ENCODE results near the gene CRYM.

CRYM gene

GRCh38 chr16:21242756-21243155 lies 35.3 kb downstream of the CRYM start:
- DNase-seq, result no peak

- DNase-seq, result no peak
Measured at GRCh38 chr16:21239646-21240045, 38.4 kb downstream of the CRYM start.

- DNase-seq, result no peak
Measured at GRCh38 chr16:21236831-21237230, 41.3 kb downstream of the CRYM start.

- DNase-seq, result no peak
Measured at GRCh38 chr16:21235199-21235585, 42.9 kb downstream of the CRYM start.

- no peak for DNase-seq
Measured at GRCh38 chr16:21233521-21234150, 44.5 kb downstream of the CRYM start, which contains the start of gene ANKS4B. Gene ANKS4B, plus strand, starts transcription at chr16:21233699. Its CDS starts 39 bp downstream, at chr16:21233738.

- no peak for DNase-seq
Measured at GRCh38 chr16:21233045-21233520, 45.0 kb downstream of the CRYM start.

- no peak for DNase-seq
Measured at GRCh38 chr16:21228361-21228872, 49.7 kb downstream of the CRYM start.

GRCh38 chr16:21227866-21228265 lies 50.2 kb downstream of the CRYM start:
- no peak for DNase-seq

- DNase-seq, result no peak
Measured at GRCh38 chr16:21226749-21227148, 51.3 kb downstream of the CRYM start.

GRCh38 chr16:21224800-21225199 lies 53.3 kb downstream of the CRYM start:
- DNase-seq, result no peak

GRCh38 chr16:21223787-21224186 lies 54.3 kb downstream of the CRYM start:
- no peak for DNase-seq

- DNase-seq, result no peak
Measured at GRCh38 chr16:21222495-21223337, 55.4 kb downstream of the CRYM start.

- no peak for DNase-seq
Measured at GRCh38 chr16:21219551-21219950, 58.5 kb downstream of the CRYM start.

- no peak for DNase-seq
Measured at GRCh38 chr16:21218153-21218552, 59.9 kb downstream of the CRYM start.

- no peak for DNase-seq
Measured at GRCh38 chr16:21217121-21217520, 61.0 kb downstream of the CRYM start.

- no peak for DNase-seq
Measured at GRCh38 chr16:21214086-21214485, 64.0 kb downstream of the CRYM start.

- no peak for DNase-seq
Measured at GRCh38 chr16:21211486-21211885, 66.6 kb downstream of the CRYM start, which contains the start of gene ZP2. Gene ZP2, minus strand, starts transcription at chr16:21211574. Its CDS starts 27 bp downstream, at chr16:21211547.
